ENCODE results near the gene OSGEPL1.
A peak's percentile ranks its signal among the peaks of the same experiment; 100 is the strongest.

OSGEPL1 gene, protein sequence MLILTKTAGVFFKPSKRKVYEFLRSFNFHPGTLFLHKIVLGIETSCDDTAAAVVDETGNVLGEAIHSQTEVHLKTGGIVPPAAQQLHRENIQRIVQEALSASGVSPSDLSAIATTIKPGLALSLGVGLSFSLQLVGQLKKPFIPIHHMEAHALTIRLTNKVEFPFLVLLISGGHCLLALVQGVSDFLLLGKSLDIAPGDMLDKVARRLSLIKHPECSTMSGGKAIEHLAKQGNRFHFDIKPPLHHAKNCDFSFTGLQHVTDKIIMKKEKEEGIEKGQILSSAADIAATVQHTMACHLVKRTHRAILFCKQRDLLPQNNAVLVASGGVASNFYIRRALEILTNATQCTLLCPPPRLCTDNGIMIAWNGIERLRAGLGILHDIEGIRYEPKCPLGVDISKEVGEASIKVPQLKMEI

DNA sequence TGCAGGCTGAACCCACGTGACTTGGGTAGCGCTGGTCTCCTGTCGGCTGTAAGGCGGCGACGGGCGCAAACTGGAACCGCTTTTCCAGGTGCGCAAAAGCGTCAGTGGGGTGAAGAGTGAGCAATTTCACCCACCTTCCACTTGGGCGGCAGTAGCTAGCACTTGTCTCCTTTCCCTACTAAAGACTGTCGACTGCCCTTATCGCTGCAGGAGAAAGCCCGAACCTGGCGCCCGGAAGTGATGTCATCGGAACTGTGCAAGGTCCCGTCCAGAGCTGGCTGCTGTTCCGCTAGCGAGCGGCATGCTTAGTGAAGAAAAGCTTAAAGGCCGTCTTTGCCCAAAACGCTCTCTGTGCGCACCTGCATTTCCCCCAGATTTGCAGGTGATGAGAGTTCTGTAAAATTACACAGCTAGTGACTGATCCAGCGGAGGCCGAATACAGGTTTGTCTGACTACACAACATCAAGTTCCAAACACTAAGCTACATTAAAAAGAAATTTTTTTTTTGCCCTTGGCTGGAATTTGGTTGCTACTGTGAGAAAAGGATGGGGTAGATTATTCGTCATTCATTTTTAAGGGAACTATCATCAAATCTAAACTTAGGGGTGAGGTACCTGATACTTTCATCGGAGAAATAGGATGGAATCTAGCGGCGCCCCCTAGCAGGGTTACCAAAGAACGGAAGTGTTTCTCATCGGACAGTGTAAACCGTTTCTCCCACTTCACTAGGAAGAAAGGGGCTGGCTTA lies at the start of gene OSGEPL1:
Gene OSGEPL1, minus strand, starts transcription at position 242 of the 748 bp plus-strand sequence. CDS start 1,152 bp downstream, outside the sequence.
- H3K4me3 ChIP-seq (replicated peaks in 1 of 2; ENCODE audit: low read depth in 2 of 2, low read length in 2 of 2): peak within 1 kb of the TSS; percentile 75 to 78
- DNase-seq (ENCODE audit: low read depth in 2 of 2): peak; percentile 90 to 94
- TF ChIP-seq, protein P1, sequence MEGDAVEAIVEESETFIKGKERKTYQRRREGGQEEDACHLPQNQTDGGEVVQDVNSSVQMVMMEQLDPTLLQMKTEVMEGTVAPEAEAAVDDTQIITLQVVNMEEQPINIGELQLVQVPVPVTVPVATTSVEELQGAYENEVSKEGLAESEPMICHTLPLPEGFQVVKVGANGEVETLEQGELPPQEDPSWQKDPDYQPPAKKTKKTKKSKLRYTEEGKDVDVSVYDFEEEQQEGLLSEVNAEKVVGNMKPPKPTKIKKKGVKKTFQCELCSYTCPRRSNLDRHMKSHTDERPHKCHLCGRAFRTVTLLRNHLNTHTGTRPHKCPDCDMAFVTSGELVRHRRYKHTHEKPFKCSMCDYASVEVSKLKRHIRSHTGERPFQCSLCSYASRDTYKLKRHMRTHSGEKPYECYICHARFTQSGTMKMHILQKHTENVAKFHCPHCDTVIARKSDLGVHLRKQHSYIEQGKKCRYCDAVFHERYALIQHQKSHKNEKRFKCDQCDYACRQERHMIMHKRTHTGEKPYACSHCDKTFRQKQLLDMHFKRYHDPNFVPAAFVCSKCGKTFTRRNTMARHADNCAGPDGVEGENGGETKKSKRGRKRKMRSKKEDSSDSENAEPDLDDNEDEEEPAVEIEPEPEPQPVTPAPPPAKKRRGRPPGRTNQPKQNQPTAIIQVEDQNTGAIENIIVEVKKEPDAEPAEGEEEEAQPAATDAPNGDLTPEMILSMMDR (IDR thresholded peaks at IDR 0.05; ENCODE audit: low read depth, low read length): peak; percentile 60

DNA sequence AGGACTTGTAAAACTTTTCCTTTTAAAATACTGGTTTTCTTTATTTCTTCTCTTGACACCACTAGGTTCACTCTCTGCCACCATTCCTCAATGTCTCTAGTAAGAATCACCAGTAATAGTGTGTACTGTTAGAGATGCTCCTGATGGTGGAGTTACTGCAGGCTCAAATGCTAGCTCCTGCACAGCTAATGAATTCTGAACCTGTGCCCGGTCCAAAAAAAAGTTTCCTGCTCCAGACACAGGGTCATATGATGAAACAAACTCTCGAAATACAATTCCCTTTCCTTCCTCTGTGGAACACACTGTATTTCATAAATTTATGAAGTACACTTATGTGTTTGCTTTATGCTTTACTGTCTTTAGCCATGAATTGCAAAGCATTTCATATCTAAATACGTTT lies 40.8 kb upstream of the OSGEPL1 start:
- H3K4me3 ChIP-seq (replicated peaks in 1 of 2; ENCODE audit: low read depth in 2 of 2, low read length in 2 of 2): no peak overlapping the region
- TF ChIP-seq, protein P1 (IDR thresholded peaks at IDR 0.05; ENCODE audit: low read depth, low read length): no peak
- DNase-seq (ENCODE audit: low read depth in 2 of 2): peak in 1 of 2 donors; percentile 14

DNA sequence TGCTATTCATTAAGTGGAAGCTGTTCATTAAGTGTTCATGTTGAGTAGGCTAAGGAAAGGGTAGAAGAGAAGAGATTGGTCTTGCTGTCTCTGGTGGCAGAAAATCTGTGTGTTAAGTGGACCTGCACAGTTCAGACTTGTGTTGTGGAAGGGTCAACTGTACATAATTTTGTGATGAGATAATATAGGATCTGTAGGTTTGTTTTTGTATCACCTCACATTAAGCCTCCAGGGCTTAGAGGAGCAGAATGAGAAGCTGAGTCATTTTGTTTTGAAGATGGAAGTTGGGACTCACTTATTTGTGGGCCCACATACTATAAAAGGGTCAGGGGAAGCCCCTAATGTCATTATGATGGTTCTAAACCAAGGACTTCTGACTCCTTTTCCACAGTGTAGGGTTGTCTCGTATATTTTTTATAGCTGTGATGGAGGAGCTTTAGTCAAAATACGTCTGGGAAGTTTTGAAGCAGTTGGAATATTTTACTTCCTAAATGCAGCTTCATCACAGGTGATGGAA lies 39.9 kb upstream of the OSGEPL1 start:
- DNase-seq (ENCODE audit: low read depth in 2 of 2): no peak

DNA sequence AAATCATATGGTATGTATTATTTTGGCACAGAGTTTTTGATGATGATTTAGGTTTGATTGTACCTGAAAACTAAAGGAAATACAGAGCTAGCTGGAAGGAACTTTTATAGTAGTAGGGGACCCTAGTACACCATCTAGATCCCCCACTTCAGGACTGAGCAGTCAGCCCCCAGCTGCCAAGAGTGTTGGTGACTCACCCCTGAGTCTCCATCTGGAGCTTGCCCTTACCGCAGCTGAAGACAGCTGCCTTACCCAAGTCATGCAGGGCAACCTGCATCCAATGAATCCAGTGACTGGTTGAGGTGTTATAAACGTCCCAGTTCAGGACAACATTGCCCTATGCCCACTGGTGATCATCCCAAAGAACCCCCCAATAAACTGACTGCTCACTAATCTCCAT lies 36.9 kb upstream of the OSGEPL1 start:
- no peak overlapping the region for H3K4me3 ChIP-seq (replicated peaks in 1 of 2; ENCODE audit: low read depth in 2 of 2, low read length in 2 of 2)
- DNase-seq (ENCODE audit: low read depth in 2 of 2): peak; percentile 44 to 74
- TF ChIP-seq, protein P1 (IDR thresholded peaks at IDR 0.05; ENCODE audit: low read depth, low read length): no peak

More for the DNA sequence above, 39.9 kb upstream of the OSGEPL1 start:
- TF ChIP-seq, protein P1 (IDR thresholded peaks at IDR 0.05; ENCODE audit: low read depth, low read length): no peak
- no peak overlapping the region for H3K4me3 ChIP-seq (replicated peaks in 1 of 2; ENCODE audit: low read depth in 2 of 2, low read length in 2 of 2)

DNA sequence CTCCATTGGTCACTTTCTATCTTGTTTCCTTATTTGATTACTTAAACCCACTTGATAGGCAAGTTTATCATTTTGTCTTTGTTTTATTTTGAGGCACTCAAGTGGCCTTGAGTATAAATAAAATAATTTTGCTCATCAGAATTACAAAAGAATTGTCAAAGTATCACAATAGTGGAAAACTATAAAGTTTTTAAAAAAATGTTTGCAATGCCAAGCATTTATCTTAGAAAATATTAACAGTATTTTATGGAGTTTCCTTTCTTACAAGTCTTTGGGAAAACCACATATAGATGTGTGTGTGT lies 36.4 kb upstream of the OSGEPL1 start:
- H3K4me3 ChIP-seq (replicated peaks in 1 of 2; ENCODE audit: low read depth in 2 of 2, low read length in 2 of 2): no peak overlapping the region
- DNase-seq (ENCODE audit: low read depth in 2 of 2): no peak
- TF ChIP-seq, protein P1 (IDR thresholded peaks at IDR 0.05; ENCODE audit: low read depth, low read length): no peak

DNA sequence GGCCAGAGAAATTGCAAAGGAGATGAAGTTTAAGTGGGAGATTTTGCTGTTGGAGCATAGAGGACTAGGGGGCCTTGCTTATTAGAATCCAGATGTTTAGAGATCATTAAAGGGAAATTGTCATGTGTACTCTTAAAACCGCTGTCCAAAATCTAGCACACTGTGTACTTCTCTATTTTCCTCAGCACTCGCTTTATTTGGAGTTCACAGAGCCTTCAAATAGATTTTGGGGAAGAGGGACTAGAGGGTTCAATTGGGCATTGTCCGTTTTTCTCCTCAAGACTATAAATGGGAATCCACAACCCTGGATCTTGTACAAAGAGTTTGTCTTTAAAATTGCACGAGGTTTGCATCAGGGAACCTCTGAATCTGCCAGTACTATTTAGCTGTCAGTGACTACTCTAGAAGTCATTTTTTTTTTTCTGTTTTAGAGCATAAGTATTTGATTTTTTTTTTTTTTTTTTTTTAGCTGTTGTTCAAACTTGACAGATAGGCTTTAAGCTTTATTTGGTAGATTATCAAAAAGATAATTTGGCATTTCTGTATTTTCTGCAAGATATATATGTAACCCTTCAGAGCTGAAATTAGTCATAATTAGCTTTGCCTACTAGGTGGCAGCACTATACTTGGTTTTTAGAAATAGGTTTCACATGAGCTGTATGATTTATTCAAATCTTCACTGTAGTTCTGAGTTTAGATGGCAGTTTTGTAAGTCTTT lies 35.9 kb upstream of the OSGEPL1 start:
- DNase-seq (ENCODE audit: low read depth in 2 of 2): peak; percentile 75
- H3K4me3 ChIP-seq (replicated peaks in 1 of 2; ENCODE audit: low read depth in 2 of 2, low read length in 2 of 2): no peak overlapping the region
- TF ChIP-seq, protein P1 (IDR thresholded peaks at IDR 0.05; ENCODE audit: low read depth, low read length): peak; percentile 46

Measured in cardiac fibroblast (primary cell).